H1 (cell line): ENCODE data around the gene FES. TPM values are rescaled to one million over a fixed set of nuclear protein-coding genes. Genes with fewer than 3 reads are reported as not detected.

ENCODE experiments used
- CTCF ChIA-PET: fragments of 300-600 bp; sonication (Branson Sonifier 250); formaldehyde crosslinking; loops from one replicate; lab custom pipeline; 2021; ENCODE audit not compliant: partially characterized antibody; lab: Charles Lee
- POLR2A ChIA-PET: fragments of 300-600 bp; sonication (Branson Sonifier 250); formaldehyde crosslinking; loops from one replicate; lab custom pipeline; 2021; ENCODE audit warnings: inconsistent platforms; ENCODE audit not compliant: partially characterized antibody; lab: Charles Lee
- DNase-seq, 2 experiments: peaks; one replicate each; pipeline versions ENCODE4 v3.0.0 to v3.0.0-alpha.2; 2010 to 2022; ENCODE audit warnings: low spot score in 2 of 2, low read depth in 1 of 2, mixed read lengths in 1 of 2
- FAIRE-seq: peaks from 2 replicates; lab custom pipeline; 2011; peaks lifted over from hg19 to GRCh38; lab: Jason Lieb, UNC
- H2AFZ ChIP-seq: 2 replicates; pipeline ENCODE4 v1.8.1; 2012; ENCODE audit warnings: low read length, inconsistent platforms
- H2AK5ac ChIP-seq: 2 replicates; pipeline ENCODE4 v1.6.1; 2013; ENCODE audit warnings: low read depth, low read length
- H2BK120ac ChIP-seq: replicated peaks from 2 replicates; pipeline ENCODE3; 2013; ENCODE audit warnings: low read depth, low read length, inconsistent platforms
- H2BK12ac ChIP-seq: 2 replicates; pipeline ENCODE4 v1.6.1; 2013; ENCODE audit warnings: low read depth, low read length
- H2BK15ac ChIP-seq: 2 replicates; pipeline ENCODE4 v1.6.1; 2013; ENCODE audit warnings: low read length
- H2BK20ac ChIP-seq: 2 replicates; pipeline ENCODE4 v1.6.1; 2013; ENCODE audit warnings: low read length
- H2BK5ac ChIP-seq: 2 replicates; pipeline ENCODE4 v1.6.1; 2013; ENCODE audit warnings: low read depth, low read length
- H3K14ac ChIP-seq: 2 replicates; pipeline ENCODE4 v1.6.1; 2013; ENCODE audit warnings: inconsistent platforms; ENCODE audit not compliant: insufficient read length
- H3K18ac ChIP-seq: 2 replicates; pipeline ENCODE4 v1.6.1; 2013; ENCODE audit warnings: low read length; ENCODE audit errors: extremely low read depth
- H3K23ac ChIP-seq: 2 replicates; pipeline ENCODE4 v1.6.1; 2013; ENCODE audit warnings: inconsistent platforms; ENCODE audit not compliant: insufficient read length
- H3K23me2 ChIP-seq: 2 replicates; pipeline ENCODE4 v1.6.1; 2013; ENCODE audit warnings: low read depth, low read length
- H3K27ac ChIP-seq: 2 replicates; pipeline ENCODE4 v1.6.1; 2011; ENCODE audit warnings: low read depth, low read length, inconsistent platforms
- H3K27me3 ChIP-seq, 4 experiments: replicated peaks in 1 of 4; 1 replicate in 1 of 4; 2 replicates in 3 of 4; pipeline versions ENCODE4 v1.6.1 to v1.8.1; 2011 to 2013; ENCODE audit warnings: low read length in 3 of 4, mild to moderate bottlenecking in 3 of 4, inconsistent platforms in 2 of 4, mixed read lengths in 2 of 4, moderate library complexity in 1 of 4; ENCODE audit not compliant: control insufficient read depth in 3 of 4, insufficient read depth in 3 of 4; ENCODE audit errors: extremely low read depth in 1 of 4
- H3K36me3 ChIP-seq, 4 experiments: 2 replicates each; pipeline versions ENCODE4 v1.6.1 to v1.8.1; 2011 to 2013; ENCODE audit warnings: mild to moderate bottlenecking in 4 of 4, low read length in 3 of 4, moderate library complexity in 2 of 4, control low read depth in 1 of 4, inconsistent platforms in 1 of 4; ENCODE audit not compliant: insufficient read depth in 4 of 4, control insufficient read depth in 2 of 4
- H3K4ac ChIP-seq: replicated peaks from 2 replicates; pipeline ENCODE3; 2013; ENCODE audit warnings: low read length, low read depth, mixed read lengths, inconsistent platforms; ENCODE audit not compliant: insufficient read length
- H3K4me1 ChIP-seq, 4 experiments: replicated peaks in 1 of 4; 1 replicate in 1 of 4; 2 replicates in 3 of 4; pipeline versions ENCODE4 v1.6.1 to v1.8.1; 2011 to 2013; ENCODE audit warnings: low read length in 3 of 4, inconsistent platforms in 2 of 4, mixed read lengths in 1 of 4; ENCODE audit not compliant: insufficient read depth in 4 of 4, control insufficient read depth in 3 of 4
- H3K4me2 ChIP-seq, 2 experiments: 2 replicates each; pipeline versions ENCODE4 v1.6.1 to v1.8.1; 2011 to 2013; ENCODE audit warnings: low read depth in 2 of 2, low read length in 2 of 2, control low read depth in 1 of 2, inconsistent platforms in 1 of 2, mild to moderate bottlenecking in 1 of 2; ENCODE audit not compliant: insufficient read depth in 1 of 2
- H3K4me3 ChIP-seq, 4 experiments: fragments of 200-600, 300-600 bp in 1 of 4; sonication (generic), shearing (Covaris generic), sonication (Bioruptor Twin) in 1 of 4; 2 replicates each; pipeline versions ENCODE4 v1.5.1 to v1.8.1; 2011 to 2016; ENCODE audit warnings: low read length in 4 of 4, low read depth in 3 of 4, control low read depth in 2 of 4, inconsistent platforms in 2 of 4, mild to moderate bottlenecking in 2 of 4, mixed read lengths in 1 of 4, moderate library complexity in 1 of 4; ENCODE audit not compliant: insufficient read depth in 2 of 4; ENCODE audit errors: extremely low read depth in 1 of 4
- H3K56ac ChIP-seq: replicated peaks from 2 replicates; pipeline ENCODE3; 2013; ENCODE audit warnings: low read depth, mild to moderate bottlenecking, mixed read lengths, low read length, inconsistent platforms; ENCODE audit not compliant: insufficient read length
- H3K79me1 ChIP-seq: 2 replicates; pipeline ENCODE4 v1.6.1; 2013; ENCODE audit warnings: low read depth, low read length, control low read depth
- H3K79me2 ChIP-seq, 2 experiments: 2 replicates each; pipeline versions ENCODE4 v1.6.1 to v1.8.1; 2012 to 2013; ENCODE audit warnings: low read length in 2 of 2, mild to moderate bottlenecking in 2 of 2, inconsistent platforms in 1 of 2; ENCODE audit not compliant: insufficient read depth in 2 of 2, control insufficient read depth in 1 of 2
- H3K9ac ChIP-seq, 4 experiments: replicated peaks in 1 of 4; 1 replicate in 1 of 4; 2 replicates in 3 of 4; pipeline versions ENCODE4 v1.6.1 to v1.8.1; 2011 to 2013; ENCODE audit warnings: low read depth in 3 of 4, low read length in 3 of 4, control low read depth in 2 of 4, mild to moderate bottlenecking in 2 of 4, moderate library complexity in 2 of 4, inconsistent platforms in 1 of 4; ENCODE audit errors: extremely low read depth in 1 of 4
- H3K9me3 ChIP-seq, 2 experiments: 2 replicates each; pipeline versions ENCODE4 v1.6.1 to v1.8.1; 2012 to 2013; ENCODE audit warnings: mild to moderate bottlenecking in 2 of 2, moderate library complexity in 2 of 2, control low read depth in 1 of 2, inconsistent platforms in 1 of 2, low read depth in 1 of 2, low read length in 1 of 2, mixed read lengths in 1 of 2; ENCODE audit not compliant: insufficient read depth in 2 of 2
- H4K20me1 ChIP-seq, 2 experiments: replicated peaks in 1 of 2; 2 replicates each; pipeline versions ENCODE3 to v1.8.1; 2011 to 2013; ENCODE audit warnings: inconsistent platforms in 2 of 2, low read length in 2 of 2, mild to moderate bottlenecking in 1 of 2; ENCODE audit not compliant: insufficient read depth in 2 of 2, control insufficient read depth in 1 of 2
- H4K5ac ChIP-seq: 2 replicates; pipeline ENCODE4 v1.6.1; 2013; ENCODE audit warnings: low read length, low read depth, mixed read lengths, inconsistent platforms; ENCODE audit not compliant: insufficient read length
- H4K8ac ChIP-seq: 2 replicates; pipeline ENCODE4 v1.8.0; 2013; ENCODE audit warnings: mild to moderate bottlenecking, moderate library complexity, low read length, inconsistent platforms; ENCODE audit not compliant: insufficient read depth; ENCODE audit errors: extremely low read depth
- H4K91ac ChIP-seq: replicated peaks from 2 replicates; pipeline ENCODE3; 2013; ENCODE audit warnings: low read length, mixed read lengths, inconsistent platforms; ENCODE audit not compliant: insufficient read length
- BACH1 ChIP-seq: IDR thresholded peaks from 2 replicates; pipeline ENCODE4 v1.6.1; 2012; ENCODE audit warnings: low read length, improper control_type of control experiment
- BRCA1 ChIP-seq: IDR thresholded peaks from 2 replicates; pipeline ENCODE4 v1.6.1; 2012; ENCODE audit warnings: low read depth, low read length, improper control_type of control experiment
- CBX8 ChIP-seq: fragments of 300-800, 300-1000 bp; sonication (generic); IDR thresholded peaks from 2 replicates; pipeline ENCODE4 v1.7.1; 2016; ENCODE audit warnings: low read depth, low read length, borderline replicate concordance
- GABPA ChIP-seq: IDR thresholded peaks from 2 replicates; pipeline ENCODE4 v1.6.1; 2011; ENCODE audit warnings: mild to moderate bottlenecking, low read length, moderate library complexity, borderline replicate concordance; ENCODE audit not compliant: insufficient read depth
- GTF2F1 ChIP-seq: IDR thresholded peaks from 2 replicates; pipeline ENCODE4 v1.6.1; 2012; ENCODE audit warnings: low read depth, low read length, improper control_type of control experiment, borderline replicate concordance
- MAFK ChIP-seq: IDR thresholded peaks from 2 replicates; pipeline ENCODE4 v1.6.1; 2012; ENCODE audit warnings: low read depth, mild to moderate bottlenecking, improper control_type of control experiment, low read length
- WGBS, 2 experiments: shearing (Covaris generic) in 1 of 2; methylation state at CpG; one replicate each; pipeline versions ENCODE4 v1.1.6 to v1.1.7; 2013 to 2015; ENCODE audit warnings: low lambda C conversion rate in 2 of 2, mixed read lengths in 2 of 2, inconsistent platforms in 1 of 2, low coverage in 1 of 2, missing lambda C conversion rate in 1 of 2; ENCODE audit not compliant: insufficient replicate concordance in 2 of 2, insufficient coverage in 1 of 2, insufficient read length in 1 of 2; ENCODE audit errors: extremely low coverage in 1 of 2, missing lambda C conversion rate in 1 of 2; 5-methylcytosine and 5-hydroxymethylcytosine counted together
- polyA plus RNA-seq, 7 experiments: library from polyadenylated mRNA; depleted of rRNA in 3 of 7; stranded (reverse) in 5 of 7; unstranded in 2 of 7; fragments of >200 nt in 5 of 7; fragments of 200-250 nt in 2 of 7; gene quantifications; 1 replicate in 5 of 7; 2 replicates in 1 of 7; 4 replicates in 1 of 7; pipeline versions ENCODE4 v1.2.1 to v1.2.3, GENCODE V29; 2011 to 2013; ENCODE audit warnings: missing spikeins in 2 of 7, mixed read lengths in 2 of 7
- total RNA-seq: library from RNA; stranded (reverse); fragmentation: NEBNext Ultra II Directional; extraction: Animal tissue kit (Norgen Biotek cat#: 25700); gene quantifications from 2 replicates; pipeline ENCODE4 v1.2.1, GENCODE V29; 2021

The FES gene
- total and polyA plus RNA-seq, 2 of the 8 experiments (the other 6 are each of a cell fraction or from before 2014, with no cell fraction given), result 8.5 to 8.6 TPM

GRCh38 chr15:90906181-90906849, 22.0 kb downstream of the FES start:
- H4K5ac ChIP-seq, result no peak overlapping the region
- H4K20me1 ChIP-seq, result peaks cover 0 to 6% of the 10 kb centered on the region in 2 experiments
- no peak overlapping the region for H3K23ac ChIP-seq
- no peak overlapping the region for H3K4ac ChIP-seq
- no peak overlapping the region for H3K4me3 ChIP-seq
- no peak overlapping the region for H2AFZ ChIP-seq
- H3K4me2 ChIP-seq, result no peak overlapping the region
- no peak overlapping the region for H2AK5ac ChIP-seq
- TF ChIP-seq BRCA1, result no peak
- TF ChIP-seq MAFK, result no peak
- no peak for TF ChIP-seq GABPA
- no peak for TF ChIP-seq CBX8
- no peak for TF ChIP-seq BACH1
- TF ChIP-seq GTF2F1, result no peak
- no peak overlapping the region for H2BK12ac ChIP-seq
- H3K79me2 ChIP-seq, result no peaks in the 10 kb centered on the region
- no peak overlapping the region for H2BK120ac ChIP-seq
- no peak overlapping the region for H3K18ac ChIP-seq
- H2BK5ac ChIP-seq, result no peak overlapping the region
- no peak overlapping the region for H3K9ac ChIP-seq
- H3K4me1 ChIP-seq, result peaks cover 5 to 8% (median 7%) of the 10 kb centered on the region in 4 experiments; a peak in 6 of 7 replicates
- H4K8ac ChIP-seq, result no peak overlapping the region
- CTCF ChIA-PET, result interaction anchor here (0.6 to 13.3 kb wide), 10 partner anchors 8 to 468 kb away, joined by 3 to 187 read pairs (median 4); partner anchors contain the start of genes FES, HDDC3 and UNC45A
- no peak for DNase-seq
- no peak overlapping the region for H3K56ac ChIP-seq
- H3K9me3 ChIP-seq, result no peaks in the 10 kb centered on the region
- H3K27me3 ChIP-seq, result peaks cover 0 to 16% (median 9%) of the 10 kb centered on the region in 4 experiments; a peak in 5 of 7 replicates
- H4K91ac ChIP-seq, result no peak overlapping the region
- POLR2A ChIA-PET, result interaction anchor here (0.8 to 1.1 kb wide), 2 partner anchors 12 to 17 kb away, joined by 3 to 4 read pairs; no protein-coding TSS in a partner anchor
- FAIRE-seq, result no peak
- 96% methylated on average over 11 of the region's 11 CpGs; no CpG with 5 or more reads in 1 of the 2 experiments for WGBS, 2 experiments
- no peak overlapping the region for H2BK20ac ChIP-seq
- no peak overlapping the region for H3K27ac ChIP-seq
- no peaks in the 10 kb centered on the region for H3K79me1 ChIP-seq
- H3K14ac ChIP-seq, result no peak overlapping the region
- peaks cover 14% of the 10 kb centered on the region; the same call in 1 of the 2 replicates for H3K23me2 ChIP-seq
- H3K36me3 ChIP-seq, result no peaks in the 10 kb centered on the region; a peak in 3 of 8 replicates
- H2BK15ac ChIP-seq, result no peak overlapping the region
